GM06990 (cell line): Measurements from ENCODE around the gene IGF2BP1.

ENCODE experiments used
- DNase-seq: peaks from one replicate; pipeline ENCODE4 v3.0.0-alpha.2; 2011; ENCODE audit not compliant: insufficient read length; ENCODE audit errors: extremely low read depth
- H3K27me3 ChIP-seq: replicated peaks from 2 replicates; pipeline ENCODE4 v1.6.0; 2011; ENCODE audit warnings: low read length; ENCODE audit not compliant: control insufficient read depth, insufficient read depth
- H3K36me3 ChIP-seq: 2 replicates; pipeline ENCODE4 v1.5.1; 2011; ENCODE audit warnings: low read length; ENCODE audit not compliant: control insufficient read depth, insufficient read depth
- H3K4me3 ChIP-seq: replicated peaks from 2 replicates; pipeline ENCODE4 v1.5.1; 2011; ENCODE audit warnings: low read depth, mild to moderate bottlenecking, control low read depth, low read length
- CTCF ChIP-seq: IDR thresholded peaks from 2 replicates; pipeline ENCODE4 v1.5.1; 2011; ENCODE audit warnings: low read length, control low read depth, mild to moderate bottlenecking, inconsistent platforms; ENCODE audit not compliant: insufficient read depth, poor library complexity, severe bottlenecking

IGF2BP1 gene

GRCh38 chr17:49055181-49055927 is 58.2 kb downstream of the IGF2BP1 start:
- no peak overlapping the region for H3K4me3 ChIP-seq
- H3K27me3 ChIP-seq: no peaks in the 10 kb centered on the region
- TF ChIP-seq CTCF: no peak
- H3K36me3 ChIP-seq: no peaks in the 10 kb centered on the region
- DNase-seq: no peak

- no peak overlapping the region for H3K4me3 ChIP-seq
- no peaks in the 10 kb centered on the region for H3K27me3 ChIP-seq
- no peaks in the 10 kb centered on the region for H3K36me3 ChIP-seq
- no peak for TF ChIP-seq CTCF
- no peak for DNase-seq
Measured at GRCh38 chr17:49061524-49061943, 64.3 kb downstream of the IGF2BP1 start.

GRCh38 chr17:49063652-49064051 is 66.5 kb downstream of the IGF2BP1 start:
- H3K27me3 ChIP-seq: no peaks in the 10 kb centered on the region
- TF ChIP-seq CTCF: no peak
- H3K4me3 ChIP-seq: no peak overlapping the region
- H3K36me3 ChIP-seq: no peaks in the 10 kb centered on the region
- no peak for DNase-seq

GRCh38 chr17:49067163-49067562 is 70.0 kb downstream of the IGF2BP1 start:
- Histone ChIP-seq H3K36me3 (no peaks in the 10 kb centered on the region), H3K27me3 (no peaks in the 10 kb centered on the region), H3K4me3 (no peak overlapping the region)
- TF ChIP-seq CTCF: no peak
- no peak for DNase-seq

- no peaks in the 10 kb centered on the region for H3K27me3 ChIP-seq
- H3K4me3 ChIP-seq: no peak overlapping the region
- DNase-seq: no peak
- no peak for TF ChIP-seq CTCF
- H3K36me3 ChIP-seq: no peaks in the 10 kb centered on the region
Measured at GRCh38 chr17:49069585-49070273, 72.5 kb downstream of the IGF2BP1 start.
